Measurements from ENCODE around the gene VASH1. TPM values are rescaled to one million over a fixed set of nuclear protein-coding genes. Genes with fewer than 3 reads are reported as not detected.

The VASH1 gene
- total RNA-seq = 69.0 and 76.0 TPM in 2 replicates

GRCh38 chr14:76761136-76761959 lies at the start of gene VASH1:
Gene VASH1 (plus strand): TSS chr14:76761468. CDS start chr14:76762822, 1,354 bp downstream.

GRCh38 chr14:76812422-76813383 lies 51.4 kb downstream of the VASH1 start, which contains the start of gene ANGEL1:
Gene ANGEL1 (minus strand): TSS chr14:76812882. CDS start chr14:76812827, 55 bp downstream.

GRCh38 chr14:76826122-76826521 lies 64.9 kb downstream of the VASH1 start, which contains the start of gene LRRC74A:
Gene LRRC74A (plus strand): TSS chr14:76826408. CDS start chr14:76826698, 290 bp downstream.

Other genes with a start within 250 kb of the VASH1 start
- 6.8 and 8.4 TPM in 2 replicates for gene ANGEL1, start 51.4 kb downstream of the VASH1 start, total RNA-seq
- gene LRRC74A, start 64.9 kb downstream of the VASH1 start, total RNA-seq = not detected in 2 replicates

Measured in epithelial cell of umbilical artery (primary cell).